ENCODE data around the gene CCL5. TPM values are rescaled to one million over a fixed set of nuclear protein-coding genes. Genes with fewer than 3 reads are reported as not detected.
A peak's percentile ranks its signal among the peaks of the same experiment; 100 is the strongest.

Gene CCL5
- total RNA-seq, 1 donor from 2014 or later = not detected

DNA sequence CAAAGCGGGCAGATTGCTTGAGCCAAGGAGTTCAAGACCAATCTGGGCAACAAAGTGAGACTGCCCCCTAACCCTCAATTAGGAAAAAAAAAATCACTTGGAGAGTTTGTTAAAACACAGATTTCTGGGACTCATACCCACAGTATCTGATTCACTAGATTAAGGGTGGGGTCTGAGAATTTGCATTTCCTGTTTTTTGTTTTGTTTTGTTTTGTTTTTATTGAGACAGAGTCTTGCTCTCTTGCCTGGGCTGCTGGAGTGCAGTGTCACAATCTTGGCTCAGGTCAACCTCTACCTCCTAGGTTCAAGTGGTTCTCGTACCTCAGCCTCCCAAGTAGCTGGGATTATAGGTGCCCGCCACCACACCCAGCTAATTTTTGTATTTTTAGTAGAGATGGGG is 12.6 kb downstream of the CCL5 start:
- no peak for DNase-seq (ENCODE audit: low spot score)

GRCh38 chr17:35866341-35866950 is 13.7 kb downstream of the CCL5 start:
- DNase-seq (ENCODE audit: low spot score) = no peak

DNA sequence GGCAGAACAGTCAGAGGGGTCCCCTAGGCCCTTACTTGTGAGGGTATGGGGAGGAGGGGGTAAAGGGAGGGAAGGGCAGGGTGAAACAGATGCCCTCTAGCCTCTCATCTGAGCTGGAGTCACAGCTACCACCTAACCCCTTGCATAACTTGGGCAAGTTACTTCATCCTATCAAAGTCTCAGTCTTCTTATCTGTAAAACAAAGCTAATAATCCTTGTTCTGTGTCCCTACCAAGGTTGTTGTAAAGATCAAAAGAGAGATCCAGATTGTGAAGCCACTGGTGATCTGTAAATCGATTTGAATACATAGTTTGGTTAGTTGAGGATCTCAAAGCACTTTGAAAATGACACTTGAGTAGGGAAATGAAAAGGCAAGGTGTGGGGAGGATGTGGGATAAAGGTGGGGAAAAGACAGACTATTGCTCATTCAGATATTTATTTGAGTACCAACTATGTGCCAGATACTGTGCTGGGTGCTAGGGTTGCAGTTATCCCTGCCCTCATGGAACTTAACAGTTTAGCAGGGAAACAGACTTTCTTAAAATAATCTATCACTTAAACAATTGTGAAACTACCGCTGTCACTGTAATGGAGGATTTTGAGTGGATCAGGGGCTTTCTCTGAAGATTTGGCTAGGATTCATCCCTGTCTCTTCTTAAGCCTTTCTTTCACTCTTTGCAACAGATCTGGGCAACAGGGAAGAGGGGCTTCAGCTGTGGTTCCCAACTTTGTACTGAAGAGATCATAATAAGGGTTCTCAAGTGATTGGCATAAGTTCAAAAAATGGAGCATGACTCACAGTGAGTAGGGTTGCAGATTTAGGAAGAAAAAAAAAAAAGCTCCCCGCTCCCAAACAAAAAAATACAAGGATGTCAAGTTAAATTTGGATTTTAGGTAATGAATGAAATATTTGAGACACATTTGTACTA is 14.5 kb downstream of the CCL5 start:
- DNase-seq (ENCODE audit: low spot score) = peak; percentile 81

DNA sequence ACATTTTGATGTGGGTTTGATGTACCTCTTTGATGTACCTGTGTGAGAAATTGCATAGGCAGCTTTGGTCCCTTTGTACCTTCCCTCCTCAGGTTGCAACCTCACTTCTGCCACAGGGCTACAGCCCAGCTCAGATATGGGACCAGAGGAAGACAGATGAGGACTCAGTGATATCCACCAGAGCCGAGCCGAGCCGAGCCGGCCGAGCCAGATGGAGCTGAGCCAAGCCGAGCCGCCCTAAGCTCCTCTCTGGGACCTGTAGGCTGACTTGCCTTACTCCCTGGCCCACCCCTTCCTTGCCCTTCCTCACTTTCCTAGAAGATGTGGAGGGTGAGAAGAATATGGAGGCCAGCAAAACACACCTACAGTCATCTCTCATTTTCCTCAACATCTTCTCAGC is 15.3 kb downstream of the CCL5 start:
- DNase-seq (ENCODE audit: low spot score) = no peak

GRCh38 chr17:35856603-35857002 is 23.6 kb downstream of the CCL5 start:
- no peak for DNase-seq (ENCODE audit: low spot score)

DNA sequence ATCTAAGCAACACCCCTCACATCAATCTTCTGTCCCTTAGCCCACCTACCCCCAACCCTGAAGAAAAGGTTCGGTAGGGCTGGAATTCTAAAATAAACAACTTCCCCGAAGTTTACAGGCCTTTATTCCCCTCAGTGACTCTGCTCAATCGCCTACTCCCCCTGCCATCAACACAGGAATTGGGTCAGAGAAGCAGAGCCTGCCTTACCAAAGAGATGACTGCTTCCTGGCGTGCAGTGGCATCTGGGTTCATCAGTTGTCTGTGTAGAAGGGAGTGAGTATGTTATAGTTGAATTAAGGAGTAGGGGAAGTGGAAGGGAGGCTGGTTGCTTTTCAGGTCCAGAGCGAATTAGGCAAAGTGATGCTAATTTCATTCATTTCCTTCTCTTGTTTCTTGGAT is 24.2 kb downstream of the CCL5 start:
- DNase-seq (ENCODE audit: low spot score) = no peak

DNA sequence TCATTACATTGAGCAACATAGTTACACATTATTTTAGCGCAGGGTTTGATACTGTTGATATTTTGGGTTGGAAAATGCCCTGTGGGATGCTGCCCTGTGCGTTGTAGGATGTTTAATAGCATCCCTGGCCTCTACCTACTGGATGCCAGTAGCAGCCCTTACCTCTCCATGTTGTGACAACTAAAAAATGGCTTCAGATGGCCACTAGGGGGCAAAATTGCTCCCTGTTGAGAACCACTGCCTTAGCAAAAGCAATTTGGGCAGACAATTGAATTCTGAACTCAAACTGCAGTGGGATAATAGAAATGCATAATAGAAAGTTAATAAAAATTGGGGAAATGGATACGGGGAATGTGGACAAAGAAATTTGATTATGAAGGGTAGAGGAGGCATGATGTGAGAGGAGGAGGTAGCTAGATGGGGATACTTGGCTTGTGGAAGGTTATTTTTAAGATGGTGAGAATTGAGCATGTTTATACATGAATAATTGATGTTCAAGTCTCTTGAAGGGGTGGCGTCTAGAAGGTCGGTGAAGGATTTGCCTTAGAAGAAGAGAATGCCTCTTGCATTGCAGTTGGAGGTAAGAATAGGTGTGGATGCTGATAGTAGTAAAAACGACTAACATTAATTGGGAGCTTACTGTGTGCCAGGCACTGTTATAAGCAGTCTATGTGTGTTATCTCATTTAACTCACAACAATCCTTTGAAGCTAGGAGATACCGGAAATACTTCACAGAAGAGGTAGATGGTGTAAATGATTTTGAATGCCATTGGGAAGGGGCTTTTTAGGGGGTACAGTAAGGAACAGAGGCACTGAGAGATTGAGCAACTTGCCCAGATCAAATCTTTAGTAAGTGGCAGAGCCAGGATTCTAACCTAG is 30.5 kb downstream of the CCL5 start:
- DNase-seq (ENCODE audit: low spot score) = peak; percentile 72

DNA sequence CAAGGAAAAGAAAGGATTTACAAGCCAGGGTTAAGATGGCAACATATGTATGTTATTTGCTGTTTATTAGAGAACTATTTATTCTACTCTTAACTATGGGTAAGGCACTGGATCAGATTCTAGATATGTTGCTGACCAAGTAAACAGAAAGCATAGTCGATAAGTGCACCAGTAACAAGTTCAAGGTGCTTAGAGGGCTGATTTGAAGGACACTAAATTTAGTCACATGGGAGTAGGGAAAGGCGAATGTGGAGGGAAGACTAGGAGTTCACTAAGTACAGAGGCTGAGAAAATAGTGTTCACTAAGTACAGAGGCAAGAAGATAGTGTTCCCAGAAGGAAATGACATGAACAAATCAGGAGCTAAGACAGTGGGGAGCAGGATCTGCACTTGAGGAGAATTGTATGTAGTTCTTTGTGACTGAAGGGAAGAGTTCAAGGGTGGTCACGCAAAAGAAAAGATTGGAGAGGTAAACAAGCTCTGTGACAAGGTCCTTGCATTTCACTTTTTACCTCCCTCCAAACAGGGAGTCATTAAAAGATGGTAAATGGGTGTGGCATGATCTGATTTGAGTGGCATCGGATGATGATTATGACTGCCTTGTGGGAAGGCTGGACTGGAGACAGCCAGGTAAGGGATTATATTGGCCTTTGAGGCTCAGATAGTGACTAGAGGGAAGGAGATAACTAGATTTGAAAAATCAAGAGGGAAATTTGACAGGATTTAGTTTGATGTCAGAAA is 32.4 kb downstream of the CCL5 start:
- no peak for DNase-seq (ENCODE audit: low spot score)

GRCh38 chr17:35847006-35847405 is 33.2 kb downstream of the CCL5 start:
- no peak for DNase-seq (ENCODE audit: low spot score)

DNA sequence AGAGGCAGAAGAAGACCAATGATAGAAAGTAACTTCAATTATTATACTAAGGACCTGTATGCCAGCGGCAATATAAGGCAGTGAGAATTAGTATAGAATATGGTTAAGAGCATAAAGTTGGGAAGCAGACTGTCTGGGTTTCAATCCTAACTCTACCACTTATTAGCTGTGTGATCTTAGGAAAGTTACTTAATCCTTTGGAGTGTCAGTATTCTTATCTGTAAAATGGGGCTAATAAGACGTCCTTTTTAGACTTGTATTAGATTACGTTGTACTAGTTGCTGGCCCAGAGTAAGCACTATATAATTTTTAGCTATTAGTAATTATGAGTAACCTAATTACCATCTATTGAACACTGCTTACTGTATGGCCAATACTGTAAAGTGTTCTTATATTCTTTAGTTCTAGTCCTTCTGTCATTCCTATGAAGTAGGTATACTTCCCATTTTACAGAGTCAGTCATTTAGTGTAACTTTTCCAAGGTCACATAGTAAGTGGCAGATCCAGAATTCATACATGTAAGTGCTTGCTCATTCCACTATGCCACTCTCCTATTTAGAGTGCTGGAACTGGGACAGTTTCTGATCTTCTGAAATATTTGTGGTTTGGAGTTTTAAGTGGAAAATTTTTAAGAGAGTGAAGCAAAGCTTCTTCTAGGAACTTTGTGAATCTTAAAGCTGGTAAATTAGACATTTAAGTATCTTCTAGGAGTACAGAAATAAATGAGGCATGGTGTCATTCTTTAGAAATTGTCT is 33.9 kb downstream of the CCL5 start:
- DNase-seq (ENCODE audit: low spot score) = peak; percentile 43

GRCh38 chr17:35844547-35844946 is 35.6 kb downstream of the CCL5 start:
- DNase-seq (ENCODE audit: low spot score) = no peak

GRCh38 chr17:35843698-35844097 is 36.5 kb downstream of the CCL5 start:
- no peak for DNase-seq (ENCODE audit: low spot score)

DNA sequence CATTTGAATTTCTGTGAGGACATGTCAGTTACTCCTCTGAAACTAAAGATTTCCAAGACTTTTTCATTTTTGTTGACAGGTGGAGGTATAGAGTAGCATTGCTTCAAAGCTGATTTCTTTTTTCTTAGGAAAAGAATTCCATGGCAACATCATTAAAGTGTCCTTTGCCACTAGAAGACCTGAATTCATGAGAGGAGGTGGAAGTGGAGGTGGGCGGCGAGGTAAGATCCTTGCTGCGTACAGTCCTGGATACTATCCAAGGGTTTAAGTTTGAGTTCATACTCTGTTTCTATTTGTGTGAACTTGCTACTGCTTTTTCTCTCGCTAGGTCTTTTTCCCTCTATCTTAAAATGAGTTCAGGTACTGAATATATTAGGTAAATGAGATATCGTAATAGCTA is 37.9 kb downstream of the CCL5 start:
- DNase-seq (ENCODE audit: low spot score) = no peak

DNA sequence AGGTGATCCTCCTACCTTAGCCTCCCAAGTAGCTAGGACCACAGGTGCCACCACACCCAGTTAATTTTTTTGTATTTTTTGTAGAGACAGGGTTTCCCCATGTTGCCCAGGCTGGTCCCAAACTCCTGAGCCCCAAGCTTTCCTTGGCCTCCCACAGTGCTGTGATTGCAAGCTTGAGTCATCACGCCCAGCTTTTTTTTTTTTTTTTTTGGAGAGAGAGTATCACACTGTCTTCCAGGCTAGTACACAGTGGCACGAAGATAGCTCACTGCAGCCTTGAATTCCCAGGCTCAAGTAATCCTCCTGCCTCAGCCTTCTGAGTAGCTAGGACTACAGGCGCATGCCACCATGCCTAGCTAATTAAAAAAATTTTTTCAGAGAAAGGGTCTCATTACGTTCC is 38.7 kb downstream of the CCL5 start:
- no peak for DNase-seq (ENCODE audit: low spot score)

DNA sequence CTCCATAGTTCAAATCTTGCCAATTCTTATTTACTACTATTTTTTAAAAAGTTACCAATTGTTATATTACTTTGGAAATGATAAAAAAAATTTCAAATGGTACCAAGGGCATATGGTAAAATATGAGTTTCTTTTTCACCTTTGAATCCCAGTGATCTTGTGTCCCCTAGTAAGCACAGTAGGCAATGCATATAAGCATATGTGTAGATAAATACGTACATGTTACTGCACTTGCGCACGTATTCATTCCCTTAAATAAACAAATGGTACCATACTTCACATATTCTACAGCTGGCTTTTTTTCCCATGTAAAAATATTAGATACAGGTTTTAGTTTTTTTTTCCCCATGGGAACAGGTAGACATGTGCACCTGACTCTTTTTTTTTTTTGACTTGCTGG is 39.1 kb downstream of the CCL5 start:
- no peak for DNase-seq (ENCODE audit: low spot score)

DNA sequence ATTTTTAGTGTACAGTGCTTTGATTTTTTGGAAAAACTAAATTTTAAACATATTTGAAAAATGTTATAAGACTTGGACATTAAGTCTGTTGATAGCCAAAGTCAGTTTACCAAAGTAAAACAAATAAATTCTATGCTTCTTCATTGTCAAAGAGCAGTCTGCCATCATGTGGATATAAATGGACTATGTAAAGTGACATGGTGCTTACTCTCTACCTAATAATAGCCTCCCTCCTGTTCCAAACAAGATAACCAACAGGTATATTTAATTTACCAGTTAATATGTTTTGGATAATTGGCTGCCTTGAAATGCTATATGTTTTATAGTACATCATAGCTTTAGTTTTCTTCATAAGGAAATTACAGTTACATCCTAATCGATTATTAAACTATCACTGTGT is 55.0 kb downstream of the CCL5 start:
- DNase-seq (ENCODE audit: low spot score) = no peak
